Islet of Langerhans (tissue), 1 donor: ENCODE measurements around the gene CELF2.

ENCODE experiments used
- FAIRE-seq: peaks from one replicate; lab custom pipeline; 2011; peaks lifted over from hg19 to GRCh38; lab: Jason Lieb, UNC

Gene CELF2

GRCh38 chr10:11280187-11280932, 262.7 kb downstream of the CELF2 start:
- FAIRE-seq, result no peak

DNA sequence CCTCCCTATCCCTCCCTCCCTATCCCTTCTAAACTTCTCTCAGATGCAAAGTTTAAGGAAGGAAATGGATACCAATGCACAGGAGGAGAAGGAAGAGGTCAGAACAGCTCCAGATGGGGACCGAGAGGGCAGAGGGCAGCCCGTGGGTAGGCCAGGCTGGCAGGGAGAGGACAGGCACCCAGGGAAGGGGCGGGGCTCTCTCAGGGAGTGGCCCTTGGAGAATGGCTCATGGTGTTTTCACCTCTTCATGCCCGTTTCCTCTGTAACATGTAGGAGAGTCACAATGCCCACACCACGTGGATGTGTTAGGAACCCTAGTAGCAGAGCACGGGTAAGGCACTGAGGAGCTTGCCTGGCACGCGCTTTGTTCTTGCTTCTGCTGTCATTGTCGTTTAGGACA, 264.5 kb downstream of the CELF2 start:
- no peak for FAIRE-seq

- FAIRE-seq, result no peak
These were observed 265.0 kb downstream of the CELF2 start for GRCh38 chr10:11282661-11283060.

DNA sequence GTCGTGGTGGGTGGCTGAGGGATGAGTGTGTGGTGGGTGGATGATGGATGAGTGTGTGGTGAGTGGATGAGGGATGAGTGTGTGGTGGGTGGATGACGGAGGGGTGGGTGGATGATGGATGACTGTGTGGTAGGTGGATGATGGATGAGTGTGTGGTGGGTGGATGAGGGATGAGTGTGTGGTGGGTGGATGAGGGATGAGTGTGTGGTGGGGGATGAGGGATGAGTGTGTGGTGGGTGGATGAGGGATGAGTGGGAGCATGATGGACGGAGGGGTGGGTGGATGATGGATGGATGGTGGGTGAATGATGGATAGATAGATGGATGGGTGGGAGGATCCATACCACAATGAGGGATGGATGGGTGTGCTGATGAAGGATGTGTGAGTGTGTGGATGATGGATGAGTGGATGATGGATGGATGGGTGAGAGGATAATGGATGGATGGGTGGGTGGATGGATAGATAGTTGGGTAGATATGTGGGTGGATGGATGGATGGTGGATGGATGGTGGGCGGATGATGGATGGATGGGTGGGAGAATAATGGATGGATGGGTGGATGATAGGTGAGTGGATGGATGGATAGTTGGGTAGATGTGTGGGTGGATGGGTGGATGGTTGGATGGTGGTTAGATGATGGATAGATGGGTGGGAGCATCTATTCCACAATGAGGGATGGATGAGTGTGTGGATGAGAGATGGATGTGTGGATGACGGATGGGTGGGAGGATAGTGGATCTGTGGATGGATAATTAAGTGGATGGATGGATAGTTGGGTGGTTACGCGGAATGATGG, 266.8 kb downstream of the CELF2 start:
- FAIRE-seq, result no peak

DNA sequence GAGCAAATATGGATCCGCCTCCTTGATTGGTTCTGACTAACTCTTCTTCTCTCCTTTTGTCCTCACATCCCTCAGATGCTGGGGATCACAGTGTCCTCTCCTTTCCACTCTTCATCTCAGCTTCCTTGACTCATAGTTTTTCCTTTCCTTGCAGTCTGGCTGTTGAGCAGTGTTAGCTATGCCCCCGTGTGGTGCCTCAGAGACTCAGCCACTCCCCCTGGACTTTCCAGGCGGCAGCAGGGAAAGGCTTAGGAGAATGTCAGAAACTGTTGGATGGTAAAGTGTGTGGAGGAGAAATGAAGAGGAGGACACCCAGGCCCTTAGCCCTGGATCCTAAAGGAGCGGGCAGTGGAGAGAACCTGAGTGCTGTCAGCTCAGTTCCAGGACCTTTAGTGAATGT, 267.5 kb downstream of the CELF2 start:
- no peak for FAIRE-seq

DNA sequence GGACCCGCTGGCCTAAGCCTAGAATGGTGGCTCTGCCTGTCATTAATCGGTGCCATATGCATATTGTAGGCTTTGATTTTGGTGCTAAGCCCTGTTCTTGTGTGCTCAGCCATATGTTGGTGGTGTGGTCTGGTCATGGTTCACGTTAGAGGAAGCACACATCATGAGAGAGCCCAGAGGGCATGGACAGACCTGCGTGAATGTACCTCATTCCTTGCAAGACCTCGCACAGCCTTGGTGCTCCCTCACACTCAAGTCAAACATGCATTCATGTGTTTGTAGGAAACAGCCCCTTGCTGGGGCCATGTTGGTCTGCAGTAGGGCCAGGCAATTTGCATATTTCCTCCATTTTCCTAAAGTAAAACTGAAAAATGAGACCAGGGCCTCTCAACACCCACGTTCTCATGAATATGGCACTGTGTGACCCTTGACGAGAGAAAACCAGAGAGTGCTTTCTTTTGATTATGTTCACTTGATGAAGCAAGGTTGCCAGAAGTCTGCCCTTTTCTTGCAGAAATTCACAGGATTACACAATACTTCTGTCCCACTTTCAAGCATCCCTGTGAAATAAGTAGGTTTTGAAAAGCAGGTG, 268.7 kb downstream of the CELF2 start:
- FAIRE-seq, result no peak

DNA sequence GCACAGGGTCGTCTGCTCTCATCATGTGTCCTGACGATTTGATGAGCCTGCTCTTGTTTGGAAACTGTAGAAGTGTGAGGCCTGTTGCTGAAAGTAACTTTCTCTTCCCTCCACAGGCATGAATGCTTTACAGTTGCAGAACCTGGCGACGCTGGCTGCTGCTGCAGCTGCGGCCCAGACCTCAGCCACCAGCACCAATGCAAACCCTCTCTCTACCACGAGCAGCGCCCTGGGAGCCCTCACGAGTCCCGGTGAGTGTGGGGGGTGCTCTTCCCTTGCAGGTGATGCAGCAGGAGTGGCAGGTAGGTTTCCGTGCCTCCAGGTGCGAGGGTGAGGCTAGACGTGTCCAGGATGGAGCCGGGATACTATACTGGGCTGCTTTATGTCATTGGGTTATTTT, 270.6 kb downstream of the CELF2 start:
- no peak for FAIRE-seq

DNA sequence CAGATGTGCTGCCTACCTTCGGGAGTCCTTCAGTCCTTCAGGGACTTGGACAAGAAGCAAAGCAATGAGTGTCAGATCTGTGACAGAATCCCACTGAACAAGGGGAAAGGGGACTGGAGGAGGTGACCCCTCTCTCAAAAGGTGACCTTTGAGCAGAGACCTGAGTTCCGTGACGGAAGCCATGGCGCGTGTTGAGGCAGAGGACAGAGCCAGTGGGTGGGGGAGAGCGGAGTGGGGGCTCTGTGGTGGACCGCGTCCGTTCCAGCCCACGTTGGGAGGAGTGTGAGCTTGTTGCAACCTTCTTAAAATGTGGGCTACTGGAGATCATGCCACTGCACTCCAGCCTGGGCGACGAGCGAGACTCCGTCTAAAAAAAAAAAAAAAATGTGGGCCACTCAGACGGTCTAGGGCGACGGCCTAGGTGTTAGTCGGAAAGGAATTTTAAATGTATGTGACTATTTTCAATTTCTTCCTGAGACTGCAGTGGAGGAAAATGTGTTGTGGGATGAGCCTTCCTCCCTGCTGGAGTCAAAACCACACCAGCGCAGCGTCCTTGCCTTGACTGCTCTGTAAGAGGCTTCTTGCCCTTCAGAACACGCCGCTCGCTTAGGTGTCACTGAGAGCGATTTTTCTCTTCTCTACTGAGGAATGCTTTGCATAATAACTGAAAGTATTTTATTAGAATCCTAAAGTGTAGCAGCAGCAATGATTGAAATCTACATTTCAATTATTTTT, 272.7 kb downstream of the CELF2 start:
- FAIRE-seq, result no peak

DNA sequence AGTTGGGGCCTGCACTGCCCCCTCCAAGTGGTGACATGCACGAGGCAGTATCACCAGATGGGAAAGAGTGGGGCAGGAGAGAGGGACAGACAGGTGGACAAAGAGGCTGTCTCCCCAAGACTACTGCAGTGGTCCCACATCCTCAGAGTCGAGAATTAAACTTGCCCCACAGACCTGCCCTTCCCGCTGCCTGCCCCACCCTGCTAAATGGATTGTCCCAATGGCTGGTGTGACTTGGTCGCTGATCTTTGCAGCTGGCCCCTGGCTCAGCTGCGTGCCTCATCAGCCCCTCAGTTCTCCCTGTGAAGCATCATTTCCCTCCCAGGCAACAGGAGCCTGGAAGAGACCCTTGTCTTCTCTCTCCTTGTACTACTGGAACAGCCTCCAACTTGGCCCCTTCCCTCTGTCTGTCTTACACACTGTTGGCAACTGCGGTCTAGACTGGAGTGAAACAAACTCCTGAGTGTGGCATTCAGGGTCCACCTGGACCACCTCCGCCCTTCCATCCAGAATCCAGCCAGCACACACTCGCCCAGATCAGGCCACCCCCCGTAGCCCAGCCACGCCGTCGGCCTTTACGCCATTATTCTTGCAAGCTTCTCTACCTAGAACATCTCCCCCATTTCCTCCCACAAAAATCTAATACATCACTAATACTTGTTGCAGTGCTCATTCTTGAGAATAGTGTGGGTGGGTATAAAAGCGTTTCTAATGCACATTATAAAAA, 275.1 kb downstream of the CELF2 start:
- no peak for FAIRE-seq

DNA sequence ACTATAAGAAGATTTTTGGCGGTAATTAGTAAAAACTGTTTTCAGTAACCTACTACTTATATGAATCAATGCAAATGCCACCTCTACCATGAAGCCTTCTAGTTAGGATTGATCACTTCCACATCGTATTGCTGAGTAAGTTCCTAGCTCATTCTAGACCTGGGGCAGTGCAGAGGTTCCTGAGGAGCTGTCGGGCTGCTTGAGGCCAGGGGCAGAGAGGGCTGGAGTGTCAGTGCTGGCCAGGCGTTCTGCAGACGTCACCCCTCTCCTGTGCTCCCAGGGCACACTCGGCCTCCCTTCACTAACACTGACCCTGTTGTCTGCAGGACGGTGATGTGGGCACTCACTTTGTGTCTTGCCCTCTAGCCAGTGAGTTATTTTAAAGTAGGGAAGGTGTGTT, 275.7 kb downstream of the CELF2 start:
- FAIRE-seq, result no peak

- FAIRE-seq, result no peak
These were observed 277.3 kb downstream of the CELF2 start for GRCh38 chr10:11294831-11295450.

DNA sequence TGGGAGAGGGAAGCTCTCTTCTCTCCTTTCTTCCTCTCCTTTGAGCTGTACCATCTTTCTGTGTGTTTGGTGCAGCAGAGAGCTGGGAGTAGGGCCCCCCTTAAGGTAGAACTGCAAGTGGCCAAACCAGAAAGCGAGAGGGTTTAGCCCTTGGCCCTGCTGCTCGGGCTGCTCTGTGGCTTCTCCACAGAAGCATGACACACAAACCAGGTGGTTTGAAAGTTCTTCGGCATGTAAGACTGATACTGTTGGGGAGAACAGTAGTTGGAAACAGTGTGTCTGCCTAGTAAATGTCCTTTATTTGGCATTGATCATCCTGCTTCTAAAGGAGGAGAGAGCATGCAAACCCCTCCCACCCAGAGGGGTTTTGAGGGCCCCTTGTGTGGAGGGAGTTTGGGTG, 277.8 kb downstream of the CELF2 start:
- no peak for FAIRE-seq

DNA sequence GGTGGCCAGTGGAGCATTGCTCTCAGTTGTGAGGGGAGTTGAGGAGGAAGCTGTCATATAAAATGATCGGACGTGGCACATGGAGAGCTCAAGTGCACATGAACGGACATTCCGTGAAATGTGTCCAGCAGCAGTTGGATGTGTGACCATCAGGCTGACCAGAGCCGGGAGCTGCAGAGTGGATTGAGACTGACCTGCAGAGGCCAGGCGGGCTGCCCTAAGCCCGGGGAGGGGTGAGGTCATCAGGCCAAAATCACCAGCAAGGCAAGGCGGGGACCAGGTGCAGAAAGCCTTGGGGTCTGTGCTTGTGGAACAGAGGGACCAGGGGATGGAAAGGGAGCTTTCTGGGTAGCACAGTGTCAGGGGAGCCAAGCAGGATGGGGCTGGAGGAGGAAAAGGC, 279.5 kb downstream of the CELF2 start:
- FAIRE-seq, result no peak

GRCh38 chr10:11298116-11298515, 280.4 kb downstream of the CELF2 start:
- no peak for FAIRE-seq

DNA sequence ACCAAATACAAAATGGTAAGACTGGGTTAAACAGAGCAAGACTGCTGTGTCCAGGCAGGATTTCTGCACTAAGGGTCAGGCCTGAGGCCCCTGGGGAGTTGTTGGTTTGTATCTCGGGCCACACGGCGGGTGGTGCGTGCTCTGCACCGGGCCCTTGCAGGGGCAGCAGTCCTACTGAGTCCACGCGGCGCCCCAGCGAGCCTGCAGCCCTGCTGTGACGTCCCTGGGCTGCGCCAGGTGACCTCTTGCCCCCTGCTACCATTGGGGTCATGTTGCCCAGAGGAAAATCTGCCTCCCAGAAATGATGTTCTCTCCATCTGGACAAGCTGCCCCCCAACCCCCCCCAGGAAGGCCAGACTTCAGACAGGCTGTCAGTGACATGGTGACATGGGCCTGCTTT, 281.5 kb downstream of the CELF2 start:
- no peak for FAIRE-seq

- no peak for FAIRE-seq
These were observed 282.4 kb downstream of the CELF2 start for GRCh38 chr10:11300026-11300425.

- no peak for FAIRE-seq
These were observed 282.9 kb downstream of the CELF2 start for GRCh38 chr10:11300563-11300962.

GRCh38 chr10:11301571-11302111, 284.0 kb downstream of the CELF2 start:
- no peak for FAIRE-seq

DNA sequence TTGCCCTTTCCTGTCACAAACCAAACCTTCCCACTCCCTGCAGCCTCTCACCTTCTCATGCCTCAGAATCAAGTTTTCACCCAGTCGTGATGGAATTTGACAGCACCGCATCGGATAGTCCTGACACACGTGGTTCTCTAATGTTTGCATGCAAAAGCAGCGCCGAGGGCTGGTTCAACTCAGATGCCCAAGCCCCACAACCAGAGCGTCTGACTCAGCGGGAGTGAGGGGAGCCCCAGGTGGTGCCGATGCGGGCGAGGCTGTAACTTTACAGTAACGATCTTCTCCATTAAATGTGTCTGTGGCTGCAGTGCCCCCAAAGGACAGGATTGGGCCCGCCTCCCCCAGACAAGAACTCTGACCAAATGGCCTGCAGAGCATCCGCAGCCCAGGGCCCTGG, 284.5 kb downstream of the CELF2 start:
- no peak for FAIRE-seq

DNA sequence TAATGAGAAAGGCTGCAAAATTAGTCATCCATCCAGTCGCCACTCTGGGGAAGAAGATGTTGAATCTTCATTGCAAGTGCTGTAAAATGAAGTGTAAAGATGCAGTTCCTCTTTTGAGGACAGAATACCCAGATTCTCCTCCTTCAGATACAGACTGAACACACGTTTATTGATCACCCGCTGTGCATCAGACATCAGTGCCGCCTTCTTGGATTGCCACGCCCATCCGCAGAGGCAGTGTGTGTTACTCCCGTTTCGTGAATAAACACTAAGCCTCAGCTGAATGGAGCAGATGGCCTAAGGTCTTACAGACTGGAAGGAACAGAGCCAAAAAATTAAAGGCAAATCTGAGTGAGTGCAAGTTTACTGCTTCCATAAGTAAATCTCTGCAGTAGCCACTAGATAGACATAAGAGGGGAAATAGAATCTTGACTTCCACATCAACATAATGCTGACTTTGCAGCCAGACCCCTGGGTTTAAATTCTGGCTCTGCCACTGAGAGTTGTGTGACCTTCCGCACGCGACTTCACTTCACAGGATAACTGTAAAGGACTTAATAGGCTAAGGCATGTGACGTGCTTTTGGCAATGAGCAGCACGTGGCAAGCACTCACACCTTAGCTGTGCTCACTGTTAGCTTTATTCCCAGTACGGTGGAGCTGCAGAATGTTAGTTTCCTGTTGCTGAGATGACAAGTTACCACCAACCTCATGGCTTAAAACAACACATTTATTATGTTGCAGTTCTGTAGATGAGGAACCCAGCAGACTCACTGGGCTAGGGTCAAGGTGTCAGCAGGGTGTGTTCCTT, 285.9 kb downstream of the CELF2 start:
- FAIRE-seq, result no peak
